Upper lobe of right lung (tissue), 1 donor: ENCODE data around the gene PARD3. TPM values are rescaled to one million over a fixed set of nuclear protein-coding genes. Genes with fewer than 3 reads are reported as not detected.
A peak's percentile ranks its signal among the peaks of the same experiment; 100 is the strongest.

Experiments used
- ATAC-seq: fragments of 200-7000 bp; cut with Tn5 transposase; one replicate; pipeline ENCODE4 v1.9.1; 2020; ENCODE audit warnings: mild to moderate bottlenecking, moderate library complexity
- DNase-seq: peaks from one replicate; pipeline ENCODE4 v3.0.0-alpha.2; 2020
- H3K27ac ChIP-seq: fragments of 200-600 bp; one replicate; pipeline ENCODE4 v1.8.0; 2022
- H3K27me3 ChIP-seq: fragments of 200-600 bp; one replicate; pipeline ENCODE4 v1.8.0; 2022; ENCODE audit warnings: mild to moderate bottlenecking
- H3K36me3 ChIP-seq: fragments of 200-600 bp; one replicate; pipeline ENCODE4 v1.8.0; 2022
- H3K4me1 ChIP-seq: fragments of 200-600 bp; one replicate; pipeline ENCODE4 v1.8.0; 2022
- H3K4me3 ChIP-seq: fragments of 200-600 bp; one replicate; pipeline ENCODE4 v1.8.0; 2022; ENCODE audit warnings: mild to moderate bottlenecking
- H3K9me3 ChIP-seq: fragments of 200-600 bp; one replicate; pipeline ENCODE4 v1.8.0; 2022
- CTCF ChIP-seq: fragments of 200-600 bp; IDR thresholded peaks from one replicate; pipeline ENCODE4 v1.8.0; 2022; ENCODE audit warnings: antibody characterized with exemption
- intact Hi-C: fragments of 100-400 bp; cut with DNase I; formaldehyde crosslinking; loops from one replicate; pipeline ENCODE4 v1.11.0; 2022
- total RNA-seq: library from RNA; stranded (reverse); fragmentation: NEBNext Ultra II Directional; extraction: Animal tissue kit (Norgen Biotek cat#: 25700); gene quantifications from one replicate; pipeline ENCODE4 v1.2.1, GENCODE V29; 2021
- donor health status: DM: no; HTN: yes; CAD: no; lungs with severe emphysema.

The PARD3 gene
- total RNA-seq, 1 donor from 2014 or later: 38.5 TPM

GRCh38 chr10:34638406-34639054 is 176.6 kb downstream of the PARD3 start:
- H3K27ac ChIP-seq: no peak overlapping the region
- no peaks in the 10 kb centered on the region for H3K9me3 ChIP-seq
- intact Hi-C loops: loop anchor here (10.0 kb wide), 2 partner anchors 1304 to 1444 kb away; partner anchors contain the start of gene NRP1
- H3K36me3 ChIP-seq: no peaks in the 10 kb centered on the region
- no peak overlapping the region for H3K4me3 ChIP-seq
- peaks cover 20% of the 10 kb centered on the region for H3K4me1 ChIP-seq
- DNase-seq (peak; percentile 79), ATAC-seq (peak; percentile 93)
- H3K27me3 ChIP-seq: no peaks in the 10 kb centered on the region
- peak; percentile 94 for TF ChIP-seq CTCF

- no peaks in the 10 kb centered on the region for H3K27me3 ChIP-seq
- H3K4me1 ChIP-seq: peaks cover 20% of the 10 kb centered on the region
- TF ChIP-seq CTCF: peak; percentile 96
- no peak overlapping the region for H3K4me3 ChIP-seq
- ATAC-seq (peak; percentile 82), DNase-seq (peak; percentile 78)
- H3K36me3 ChIP-seq: no peaks in the 10 kb centered on the region
- H3K9me3 ChIP-seq: no peaks in the 10 kb centered on the region
- peak overlapping the region; percentile 6 for H3K27ac ChIP-seq
- intact Hi-C loops: loop anchor here (10.0 kb wide), 2 partner anchors 1303 to 1443 kb away; partner anchors contain the start of gene NRP1
Observed at GRCh38 chr10:34637418-34637911, 177.6 kb downstream of the PARD3 start.

GRCh38 chr10:34635111-34635510 is 180.0 kb downstream of the PARD3 start:
- H3K9me3 ChIP-seq: no peaks in the 10 kb centered on the region
- DNase-seq (no peak), ATAC-seq (no peak)
- peaks cover 20% of the 10 kb centered on the region for H3K4me1 ChIP-seq
- H3K27ac ChIP-seq: no peak overlapping the region
- no peaks in the 10 kb centered on the region for H3K36me3 ChIP-seq
- no peak overlapping the region for H3K4me3 ChIP-seq
- TF ChIP-seq CTCF: no peak
- intact Hi-C loops: loop anchor here (10.0 kb wide), 2 partner anchors 1300 to 1440 kb away; partner anchors contain the start of gene NRP1
- no peaks in the 10 kb centered on the region for H3K27me3 ChIP-seq

- no peak for ATAC-seq
- peaks cover 23% of the 10 kb centered on the region for H3K4me1 ChIP-seq
- no peak for DNase-seq
Observed at GRCh38 chr10:34633374-34633773, 181.7 kb downstream of the PARD3 start.

GRCh38 chr10:34629084-34629483 is 186.0 kb downstream of the PARD3 start:
- Histone ChIP-seq H3K27me3 (no peaks in the 10 kb centered on the region), H3K4me1 (peaks cover 12% of the 10 kb centered on the region), H3K4me3 (no peak overlapping the region), H3K36me3 (no peaks in the 10 kb centered on the region), H3K9me3 (no peaks in the 10 kb centered on the region), H3K27ac (no peak overlapping the region)
- intact Hi-C loops: no loop called here
- no peak for ATAC-seq
- no peak for TF ChIP-seq CTCF
- no peak for DNase-seq

More at GRCh38 chr10:34633374-34633773, 181.7 kb downstream of the PARD3 start:
- Histone ChIP-seq H3K4me3 (no peak overlapping the region), H3K36me3 (no peaks in the 10 kb centered on the region), H3K27me3 (no peaks in the 10 kb centered on the region), H3K27ac (no peak overlapping the region), H3K9me3 (no peaks in the 10 kb centered on the region)
- no peak for TF ChIP-seq CTCF
- intact Hi-C loops: loop anchor here (10.0 kb wide), 2 partner anchors 1299 to 1439 kb away; partner anchors contain the start of gene NRP1
